Measurements from ENCODE around the gene ESYT3.
"Not testable (repeated sequence)": the region's sequence is repeated elsewhere in the genome, so short reads cannot be mapped to it uniquely, and the experiment has no call there.

ESYT3 gene

DNA sequence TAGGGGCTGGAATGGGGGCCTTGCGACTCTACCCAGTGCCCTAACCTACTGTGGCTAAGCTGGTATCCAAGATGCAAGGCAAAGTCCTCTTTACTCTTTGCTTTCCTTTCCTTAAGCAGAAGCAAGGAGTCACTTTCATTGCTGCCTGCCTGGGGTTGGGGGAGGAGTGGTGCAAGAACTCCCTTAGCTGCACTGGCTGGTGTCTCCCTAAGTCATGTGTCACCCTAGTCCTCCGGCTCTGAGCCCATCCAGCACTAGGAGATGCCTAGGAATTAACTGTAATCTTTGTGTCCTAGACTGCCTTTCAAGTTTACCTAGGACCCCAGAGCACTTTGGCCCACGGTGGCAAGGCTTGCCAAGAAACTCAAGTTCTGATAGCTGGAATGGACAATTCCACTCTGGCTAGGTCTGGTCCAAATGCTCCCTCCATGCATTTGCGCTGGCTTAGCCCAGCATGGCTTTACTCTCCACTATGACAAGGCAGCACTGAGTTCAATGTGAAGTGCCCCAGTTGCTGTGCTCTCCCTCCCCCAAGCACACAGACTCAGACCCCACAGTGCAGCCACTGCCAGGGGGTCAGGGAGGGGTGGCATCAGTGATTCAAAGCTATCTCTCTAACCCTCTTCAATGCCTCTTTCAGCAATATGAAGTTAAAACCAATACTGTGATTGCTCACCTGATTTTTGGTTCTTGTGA lies 58.7 kb downstream of the ESYT3 start:
- DNase-seq (ENCODE audit: extremely low read depth, insufficient read length), result no peak
- Histone ChIP-seq H3K27me3 (replicated peaks; ENCODE audit: control insufficient read depth, insufficient read depth, low read length) (no peaks in the 10 kb centered on the region), H3K4me3 (replicated peaks; ENCODE audit: low read depth, low read length) (no peak overlapping the region), H3K36me3 (ENCODE audit: control insufficient read depth, insufficient read depth, low read length) (no peaks in the 10 kb centered on the region)
- TF ChIP-seq, protein P1, sequence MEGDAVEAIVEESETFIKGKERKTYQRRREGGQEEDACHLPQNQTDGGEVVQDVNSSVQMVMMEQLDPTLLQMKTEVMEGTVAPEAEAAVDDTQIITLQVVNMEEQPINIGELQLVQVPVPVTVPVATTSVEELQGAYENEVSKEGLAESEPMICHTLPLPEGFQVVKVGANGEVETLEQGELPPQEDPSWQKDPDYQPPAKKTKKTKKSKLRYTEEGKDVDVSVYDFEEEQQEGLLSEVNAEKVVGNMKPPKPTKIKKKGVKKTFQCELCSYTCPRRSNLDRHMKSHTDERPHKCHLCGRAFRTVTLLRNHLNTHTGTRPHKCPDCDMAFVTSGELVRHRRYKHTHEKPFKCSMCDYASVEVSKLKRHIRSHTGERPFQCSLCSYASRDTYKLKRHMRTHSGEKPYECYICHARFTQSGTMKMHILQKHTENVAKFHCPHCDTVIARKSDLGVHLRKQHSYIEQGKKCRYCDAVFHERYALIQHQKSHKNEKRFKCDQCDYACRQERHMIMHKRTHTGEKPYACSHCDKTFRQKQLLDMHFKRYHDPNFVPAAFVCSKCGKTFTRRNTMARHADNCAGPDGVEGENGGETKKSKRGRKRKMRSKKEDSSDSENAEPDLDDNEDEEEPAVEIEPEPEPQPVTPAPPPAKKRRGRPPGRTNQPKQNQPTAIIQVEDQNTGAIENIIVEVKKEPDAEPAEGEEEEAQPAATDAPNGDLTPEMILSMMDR (IDR thresholded peaks at IDR 0.05; ENCODE audit: insufficient read depth, low read length, poor library complexity, severe bottlenecking), result no peak

DNA sequence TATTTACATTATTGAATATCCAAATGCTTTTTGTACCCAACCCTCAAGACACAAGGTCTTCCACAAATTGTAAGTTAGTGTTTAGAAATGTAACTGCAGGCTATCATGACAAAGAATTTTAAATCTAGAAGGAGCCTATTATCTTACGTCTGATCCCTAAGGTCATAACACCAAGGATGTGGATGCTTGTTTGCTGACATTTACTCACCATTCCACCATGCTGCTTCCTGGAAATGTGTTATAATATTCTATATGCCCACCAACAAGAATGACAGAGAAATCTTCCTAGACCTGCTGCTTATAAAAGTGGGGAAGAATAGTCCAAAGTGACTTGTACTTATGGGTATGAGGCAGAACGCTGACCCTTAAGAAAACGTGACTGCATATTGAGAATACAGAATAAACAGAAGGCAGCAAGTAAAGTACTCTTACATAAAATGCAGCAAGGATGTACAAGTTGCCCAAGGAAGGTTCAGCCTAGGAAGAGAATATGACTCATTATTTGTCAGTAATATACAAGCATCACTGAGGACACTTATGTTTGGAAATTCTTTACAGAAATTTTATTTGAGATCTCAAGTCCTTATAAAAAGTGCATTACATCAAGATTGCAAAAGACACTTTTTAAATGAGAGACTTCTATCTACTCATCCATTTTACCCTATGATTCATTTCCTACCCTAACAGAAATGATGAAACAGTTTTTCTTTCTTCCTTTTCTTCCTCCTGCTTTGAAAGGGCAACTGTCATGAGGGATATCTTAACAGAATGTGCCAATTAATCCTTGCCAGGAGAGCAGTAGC lies 59.6 kb downstream of the ESYT3 start:
- no peak overlapping the region for H3K4me3 ChIP-seq (replicated peaks; ENCODE audit: low read depth, low read length)
- no peak for DNase-seq (ENCODE audit: extremely low read depth, insufficient read length)
- H3K27me3 ChIP-seq (replicated peaks; ENCODE audit: control insufficient read depth, insufficient read depth, low read length), result no peaks in the 10 kb centered on the region
- TF ChIP-seq, protein P1 (IDR thresholded peaks at IDR 0.05; ENCODE audit: insufficient read depth, low read length, poor library complexity, severe bottlenecking), result no peak
- no peaks in the 10 kb centered on the region for H3K36me3 ChIP-seq (ENCODE audit: control insufficient read depth, insufficient read depth, low read length)

DNA sequence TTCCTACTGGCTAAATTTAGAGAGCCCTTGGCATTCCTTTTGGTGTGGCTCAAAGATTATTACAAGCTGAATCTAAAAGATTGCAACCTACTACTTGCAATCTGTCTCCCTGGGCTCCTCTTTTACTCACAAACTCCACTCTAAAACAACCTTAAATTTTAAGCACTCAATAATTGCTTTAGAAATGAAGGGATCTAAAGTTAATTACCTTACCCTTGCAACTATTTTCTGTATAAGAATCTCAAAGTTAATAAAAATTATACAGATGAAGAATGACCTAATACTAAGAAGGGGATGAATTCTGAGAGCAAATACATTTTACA lies 60.2 kb downstream of the ESYT3 start:
- Histone ChIP-seq H3K4me3 (replicated peaks; ENCODE audit: low read depth, low read length) (no peak overlapping the region), H3K27me3 (replicated peaks; ENCODE audit: control insufficient read depth, insufficient read depth, low read length) (no peaks in the 10 kb centered on the region), H3K36me3 (ENCODE audit: control insufficient read depth, insufficient read depth, low read length) (no peaks in the 10 kb centered on the region)
- no peak for DNase-seq (ENCODE audit: extremely low read depth, insufficient read length)
- TF ChIP-seq, protein P1 (IDR thresholded peaks at IDR 0.05; ENCODE audit: insufficient read depth, low read length, poor library complexity, severe bottlenecking), result no peak

DNA sequence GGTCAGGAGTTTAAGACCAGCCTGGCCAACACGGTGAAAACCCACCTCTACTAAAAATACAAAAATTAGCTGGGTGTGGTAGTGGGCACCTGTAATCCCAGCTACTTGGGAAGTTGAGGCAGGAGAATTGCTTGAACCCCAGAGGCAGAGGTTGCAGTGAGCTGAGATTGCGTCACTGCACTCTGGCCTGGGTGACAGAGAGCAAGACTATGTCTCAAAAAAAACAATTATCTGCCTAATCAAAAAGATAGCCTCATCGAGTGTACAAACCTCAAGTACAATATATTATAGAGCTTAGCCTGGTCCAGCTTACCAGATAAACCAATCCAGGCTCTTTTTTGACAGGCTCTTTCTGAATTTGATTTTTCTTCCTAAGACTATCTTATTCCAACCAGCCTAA lies 61.2 kb downstream of the ESYT3 start:
- H3K36me3 ChIP-seq (ENCODE audit: control insufficient read depth, insufficient read depth, low read length); DNase-seq (ENCODE audit: extremely low read depth, insufficient read length); H3K27me3 ChIP-seq (replicated peaks; ENCODE audit: control insufficient read depth, insufficient read depth, low read length); H3K4me3 ChIP-seq (replicated peaks; ENCODE audit: low read depth, low read length): not testable (repeated sequence)

DNA sequence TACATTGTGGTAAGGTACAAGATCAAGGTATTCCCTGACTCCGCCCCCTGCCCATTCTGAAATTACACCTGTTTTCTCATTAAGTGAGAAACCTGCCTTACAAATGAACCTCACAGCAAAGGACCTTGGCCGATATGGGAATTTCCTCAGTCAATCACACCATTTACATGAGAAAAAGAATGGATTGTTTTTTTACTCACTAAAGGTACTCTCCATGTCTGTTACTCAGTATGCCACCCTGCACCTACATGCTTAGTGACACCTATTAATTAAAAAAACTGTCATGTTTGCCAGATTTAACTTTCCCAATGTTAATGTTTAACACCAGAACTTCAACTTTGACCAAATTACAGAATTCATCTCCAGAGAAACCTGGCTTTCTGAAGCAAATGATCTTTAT lies 62.0 kb downstream of the ESYT3 start:
- TF ChIP-seq, protein P1 (IDR thresholded peaks at IDR 0.05; ENCODE audit: insufficient read depth, low read length, poor library complexity, severe bottlenecking), result no peak
- Histone ChIP-seq H3K36me3 (ENCODE audit: control insufficient read depth, insufficient read depth, low read length) (no peaks in the 10 kb centered on the region), H3K4me3 (replicated peaks; ENCODE audit: low read depth, low read length) (no peak overlapping the region), H3K27me3 (replicated peaks; ENCODE audit: control insufficient read depth, insufficient read depth, low read length) (no peaks in the 10 kb centered on the region)
- no peak for DNase-seq (ENCODE audit: extremely low read depth, insufficient read length)

DNA sequence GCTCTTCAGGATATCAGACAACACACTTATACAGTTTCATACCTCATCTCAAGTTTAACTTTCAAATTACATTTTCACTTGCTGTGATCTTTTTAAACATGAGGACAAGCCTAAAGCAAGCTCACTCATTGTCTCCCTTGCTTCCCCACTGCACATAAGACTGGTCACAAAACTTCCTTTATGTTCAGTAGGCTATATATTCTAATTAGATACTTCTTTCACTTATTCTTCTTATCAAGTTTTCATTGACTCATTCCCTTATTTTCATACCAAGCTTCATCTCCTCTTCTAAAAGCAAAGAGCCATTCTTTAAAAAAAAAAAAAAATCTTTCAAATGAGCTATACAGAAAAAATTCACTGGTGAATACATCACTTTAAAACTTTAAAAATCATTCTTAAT lies 62.6 kb downstream of the ESYT3 start:
- Histone ChIP-seq H3K36me3 (ENCODE audit: control insufficient read depth, insufficient read depth, low read length) (no peaks in the 10 kb centered on the region), H3K4me3 (replicated peaks; ENCODE audit: low read depth, low read length) (no peak overlapping the region), H3K27me3 (replicated peaks; ENCODE audit: control insufficient read depth, insufficient read depth, low read length) (no peaks in the 10 kb centered on the region)
- DNase-seq (ENCODE audit: extremely low read depth, insufficient read length), result no peak
- TF ChIP-seq, protein P1 (IDR thresholded peaks at IDR 0.05; ENCODE audit: insufficient read depth, low read length, poor library complexity, severe bottlenecking), result no peak

Measured in GM06990 (cell line).